GM08714 (cell line): ENCODE results near the gene GRAP.

Experiments used
- H3K4me3 ChIP-seq: fragments of 200-500 bp; sonication (Bioruptor generic); 2 replicates; pipeline ENCODE4 v1.5.1; 2014; ENCODE audit warnings: mild to moderate bottlenecking, low read length, inconsistent platforms
- ZNF274 ChIP-seq: IDR thresholded peaks from 2 replicates; pipeline ENCODE4 v1.6.1; 2012; ENCODE audit warnings: mild to moderate bottlenecking, low read depth, low read length

Gene GRAP

DNA sequence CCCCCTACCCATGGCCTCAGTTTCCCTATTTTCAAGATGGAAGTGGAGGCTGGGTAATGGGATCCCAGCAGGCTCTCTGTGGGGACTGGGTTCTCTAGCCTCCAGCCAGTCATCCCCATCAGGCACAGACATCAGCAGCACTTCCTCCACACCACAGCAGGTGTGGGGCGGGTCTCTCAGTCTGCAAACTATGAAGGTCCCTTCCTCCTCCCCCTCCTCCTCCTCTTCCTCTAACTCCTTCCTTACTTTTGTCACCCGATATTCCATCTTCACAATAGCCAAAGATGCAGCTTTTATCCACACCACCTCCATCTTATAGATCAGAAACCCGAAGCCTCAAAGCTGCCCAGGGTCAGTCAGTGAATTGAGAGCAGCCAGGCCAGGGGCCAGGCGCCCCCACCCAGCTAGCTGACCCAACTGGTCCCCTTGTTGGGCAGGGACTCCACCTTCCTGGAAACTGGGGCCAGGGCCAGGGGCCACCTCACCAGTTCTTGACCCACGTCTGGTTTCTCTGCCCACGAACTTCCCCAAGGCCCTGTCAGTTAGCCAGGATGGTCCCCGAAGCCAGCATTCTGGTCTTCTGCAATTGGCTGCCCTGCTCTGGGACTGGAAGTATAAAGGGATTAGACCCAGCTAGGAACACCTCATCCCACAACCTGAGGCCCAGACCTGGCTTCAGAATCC is 44.7 kb downstream of the GRAP start:
- H3K4me3 ChIP-seq = no peak overlapping the region
- no peak for TF ChIP-seq ZNF274

- H3K4me3 ChIP-seq = no peak overlapping the region
- no peak for TF ChIP-seq ZNF274
Observed at GRCh38 chr17:19000531-19001325, 46.0 kb downstream of the GRAP start.

GRCh38 chr17:18999911-19000310 is 46.8 kb downstream of the GRAP start:
- TF ChIP-seq ZNF274 = no peak
- H3K4me3 ChIP-seq = no peak overlapping the region

DNA sequence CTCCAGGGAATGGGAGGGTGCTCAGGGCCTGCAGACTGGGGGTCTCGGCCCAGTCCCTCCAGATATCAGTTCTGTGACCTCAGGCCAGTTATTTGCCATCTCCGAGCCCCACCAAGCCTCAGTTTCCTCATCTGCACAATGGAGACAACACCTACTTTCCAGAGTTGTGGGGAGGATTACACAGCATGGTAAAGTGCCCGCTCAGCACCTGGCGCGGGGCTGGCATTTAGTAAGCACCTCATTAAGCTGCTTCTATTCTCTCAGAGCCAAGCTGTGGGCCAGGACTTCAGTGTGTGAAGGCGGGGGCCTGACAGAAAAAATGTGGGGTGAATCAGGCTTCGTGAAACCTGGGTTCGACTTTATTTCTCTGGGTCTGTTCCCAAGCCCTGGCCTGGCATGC is 47.4 kb downstream of the GRAP start:
- H3K4me3 ChIP-seq = no peak overlapping the region
- TF ChIP-seq ZNF274 = no peak

GRCh38 chr17:18997650-18998196 is 49.0 kb downstream of the GRAP start:
- H3K4me3 ChIP-seq = no peak overlapping the region
- TF ChIP-seq ZNF274 = no peak

GRCh38 chr17:18996458-18996857 is 50.3 kb downstream of the GRAP start:
- no peak for TF ChIP-seq ZNF274

GRCh38 chr17:18995220-18995619 is 51.5 kb downstream of the GRAP start:
- no peak overlapping the region for H3K4me3 ChIP-seq
- TF ChIP-seq ZNF274 = no peak

More at GRCh38 chr17:18996458-18996857, 50.3 kb downstream of the GRAP start:
- H3K4me3 ChIP-seq = no peak overlapping the region

- no peak for TF ChIP-seq ZNF274
- H3K4me3 ChIP-seq = no peak overlapping the region
Observed at GRCh38 chr17:18994631-18995030, 52.1 kb downstream of the GRAP start.

DNA sequence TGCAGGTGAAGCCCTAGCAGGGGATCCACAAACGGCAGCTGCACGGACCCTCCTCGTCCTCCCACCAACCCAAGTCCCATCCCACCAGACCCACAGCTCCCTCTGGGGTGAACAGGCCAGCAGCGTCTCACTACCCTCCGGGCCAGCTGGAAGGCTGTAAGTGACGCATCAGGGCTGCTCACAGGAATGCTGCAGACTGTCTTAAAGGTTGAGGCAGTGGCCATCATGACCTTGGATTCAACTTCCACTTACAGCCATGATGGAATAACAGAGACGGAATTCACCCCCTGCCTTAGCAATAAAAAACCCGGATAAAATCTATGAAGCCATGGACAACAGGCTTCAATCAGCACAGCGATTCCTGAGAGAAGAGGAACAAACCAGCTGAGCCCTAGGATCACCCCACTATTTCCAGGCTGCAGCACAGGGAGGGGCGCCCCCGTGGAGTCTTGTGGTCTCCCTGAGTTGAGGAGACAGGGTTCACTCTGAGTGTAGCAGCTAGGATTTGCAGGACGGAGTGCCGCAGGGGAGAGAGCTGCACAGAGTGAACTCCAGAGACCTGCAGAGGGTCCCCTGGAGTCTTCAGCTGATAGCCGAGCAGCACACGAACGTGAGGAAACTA is 52.7 kb downstream of the GRAP start:
- TF ChIP-seq ZNF274 = no peak
- no peak overlapping the region for H3K4me3 ChIP-seq

- H3K4me3 ChIP-seq = no peak overlapping the region; the same call in 1 of the 2 replicates
- no peak for TF ChIP-seq ZNF274
Observed at GRCh38 chr17:18992454-18993130, 54.2 kb downstream of the GRAP start.

GRCh38 chr17:18991531-18992315 is 55.0 kb downstream of the GRAP start:
- no peak overlapping the region for H3K4me3 ChIP-seq
- no peak for TF ChIP-seq ZNF274

DNA sequence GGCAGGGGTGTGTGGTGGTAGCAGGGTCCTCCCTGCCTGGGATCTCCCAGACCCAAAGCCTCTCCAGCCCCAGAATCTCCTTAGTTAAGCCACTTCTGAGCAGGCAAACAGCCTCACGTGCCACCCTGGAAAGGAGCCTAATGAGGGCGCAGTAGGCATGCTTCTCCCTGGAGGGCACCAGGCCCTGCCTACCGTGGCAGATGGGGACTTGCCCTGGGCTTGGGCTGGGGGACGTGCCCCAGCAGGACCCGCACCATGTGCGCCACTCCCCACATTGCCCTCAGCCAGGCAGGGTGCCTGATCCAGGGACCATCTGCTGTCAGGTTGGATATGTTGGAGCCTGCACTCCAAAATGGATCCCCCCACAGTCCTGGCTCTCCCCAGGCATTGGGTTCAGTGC is 56.4 kb downstream of the GRAP start:
- H3K4me3 ChIP-seq = no peak overlapping the region
- TF ChIP-seq ZNF274 = no peak

DNA sequence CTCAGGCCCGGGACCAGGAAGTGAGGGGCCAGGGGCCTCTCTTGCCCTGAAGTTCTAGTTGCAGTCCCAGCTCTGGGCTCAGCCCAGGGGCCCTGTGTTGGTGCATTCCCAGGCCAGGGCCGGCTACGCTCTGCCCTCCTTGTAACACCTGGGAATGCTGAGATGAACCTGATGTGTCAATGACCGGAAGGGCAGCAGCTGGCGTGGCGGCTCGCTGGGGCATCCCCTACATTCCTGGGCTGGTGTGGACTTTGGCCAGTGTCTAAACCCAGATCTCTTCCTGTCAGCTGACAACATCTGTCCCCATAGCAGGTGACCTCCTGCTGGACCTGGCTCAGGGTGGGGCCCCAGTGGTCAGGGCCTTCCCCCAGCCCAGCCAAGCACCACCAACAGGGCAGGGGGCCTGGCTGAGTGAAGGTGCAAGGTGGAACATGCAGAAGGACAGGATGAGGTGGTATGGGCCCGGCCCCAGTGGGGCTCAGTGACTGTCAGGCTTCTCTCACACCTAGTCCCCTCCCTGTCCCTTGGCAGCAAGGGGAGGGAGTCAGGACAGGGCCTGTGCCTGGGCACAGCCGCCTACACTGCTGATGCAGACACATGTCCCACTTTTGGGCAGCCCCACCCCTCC is 58.1 kb downstream of the GRAP start:
- H3K4me3 ChIP-seq = no peak overlapping the region
- TF ChIP-seq ZNF274 = no peak
